ENCODE results near the gene RNF10.

RNF10 gene

GRCh38 chr12:120579179-120579578, 45.0 kb downstream of the RNF10 start:
- Histone ChIP-seq H3K4me1 (ENCODE audit: control insufficient read depth, insufficient read depth, low read length, unreplicated experiment) (peaks cover 9% of the 10 kb centered on the region), H3K79me2 (ENCODE audit: control insufficient read depth, insufficient read depth, low read length, unreplicated experiment) (peaks cover 7% of the 10 kb centered on the region), H3K27me3 (ENCODE audit: insufficient read depth, low read length) (no peaks in the 10 kb centered on the region), H3K27ac (ENCODE audit: low read depth, low read length) (no peak overlapping the region), H3K36me3 (ENCODE audit: insufficient read depth, low read length) (peaks cover 26% of the 10 kb centered on the region), H2AFZ (ENCODE audit: low read length, unreplicated experiment) (no peak overlapping the region), H3K4me3 (ENCODE audit: low read depth, low read length) (no peak overlapping the region)

DNA sequence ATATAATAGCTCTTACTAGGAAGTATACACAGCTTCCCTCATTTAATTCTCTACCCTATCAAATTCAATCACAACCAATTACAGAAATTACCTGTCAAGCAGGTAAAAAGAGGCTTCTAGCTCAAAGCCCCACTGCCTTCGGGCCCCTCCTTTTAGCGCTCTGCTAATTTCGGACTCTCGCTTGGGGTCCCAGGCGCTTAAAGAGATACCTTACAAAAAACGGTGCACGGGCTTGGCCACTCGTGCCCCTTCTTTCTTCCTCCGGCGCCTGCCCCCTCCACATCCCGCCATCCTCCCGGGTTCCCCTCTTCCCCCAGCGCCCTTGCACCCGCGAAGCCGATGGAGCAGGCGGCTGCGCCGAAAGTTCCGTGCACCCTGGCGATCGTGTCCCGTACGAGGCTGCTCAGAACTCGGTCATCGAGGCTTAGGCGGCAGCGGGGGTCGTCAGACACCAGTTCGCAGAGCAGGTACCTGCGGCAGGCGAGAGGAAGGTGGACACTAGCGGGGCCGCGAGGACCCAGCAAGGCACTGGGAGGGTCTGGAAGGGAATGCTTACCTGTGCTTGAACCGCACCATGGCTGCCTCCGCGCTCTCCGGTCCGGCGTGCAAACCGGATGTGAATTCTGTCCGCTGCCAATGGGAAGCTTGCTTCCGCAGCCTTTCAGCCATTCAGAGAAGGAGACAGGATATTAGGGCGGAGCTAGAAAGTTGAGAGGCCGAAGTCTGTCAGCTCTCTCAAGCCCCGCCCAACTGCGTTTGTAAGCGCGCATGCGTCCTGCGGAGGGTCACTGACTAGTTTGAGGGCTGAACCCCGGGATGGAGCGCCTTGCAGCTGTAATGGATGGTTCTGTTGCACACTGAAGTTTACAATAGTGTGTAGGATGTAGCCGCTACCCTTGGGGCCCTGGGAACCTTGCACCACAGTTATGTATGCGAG, 46.9 kb downstream of the RNF10 start, which contains the start of gene POP5:
Gene POP5 (minus strand): TSS at position 616 of the 937 bp plus-strand sequence. CDS start 40 bp downstream, at position 576.
- Histone ChIP-seq H3K27me3 (ENCODE audit: insufficient read depth, low read length) (peaks cover 6% of the 10 kb centered on the region), H3K36me3 (ENCODE audit: insufficient read depth, low read length) (peaks cover 13% of the 10 kb centered on the region), H3K27ac (ENCODE audit: low read depth, low read length) (peak within 1 kb of the TSS; percentile 29), H2AFZ (ENCODE audit: low read length, unreplicated experiment) (peak within 1 kb of the TSS; percentile 87), H3K79me2 (ENCODE audit: control insufficient read depth, insufficient read depth, low read length, unreplicated experiment) (peaks cover 7% of the 10 kb centered on the region), H3K4me1 (ENCODE audit: control insufficient read depth, insufficient read depth, low read length, unreplicated experiment) (peaks cover 10% of the 10 kb centered on the region), H3K4me3 (ENCODE audit: low read depth, low read length) (peak within 1 kb of the TSS; percentile 95)

- Histone ChIP-seq H3K4me3 (ENCODE audit: low read depth, low read length) (peak overlapping the region; percentile 95), H3K36me3 (ENCODE audit: insufficient read depth, low read length) (peaks cover 7% of the 10 kb centered on the region), H3K79me2 (ENCODE audit: control insufficient read depth, insufficient read depth, low read length, unreplicated experiment) (peaks cover 7% of the 10 kb centered on the region), H3K27me3 (ENCODE audit: insufficient read depth, low read length) (peaks cover 6% of the 10 kb centered on the region), H3K27ac (ENCODE audit: low read depth, low read length) (peak overlapping the region; percentile 29), H3K4me1 (ENCODE audit: control insufficient read depth, insufficient read depth, low read length, unreplicated experiment) (peaks cover 10% of the 10 kb centered on the region), H2AFZ (ENCODE audit: low read length, unreplicated experiment) (peak overlapping the region; percentile 77)
Measured at GRCh38 chr12:120581998-120582397, 47.8 kb downstream of the RNF10 start.

GRCh38 chr12:120583478-120584030, 49.4 kb downstream of the RNF10 start:
- Histone ChIP-seq H3K36me3 (ENCODE audit: insufficient read depth, low read length) (no peaks in the 10 kb centered on the region), H3K4me1 (ENCODE audit: control insufficient read depth, insufficient read depth, low read length, unreplicated experiment) (peaks cover 10% of the 10 kb centered on the region), H3K4me3 (ENCODE audit: low read depth, low read length) (0 out of 2 replicates have a peak overlapping the region, but pooled peaks have one; percentile 2), H3K27me3 (ENCODE audit: insufficient read depth, low read length) (peaks cover 6% of the 10 kb centered on the region), H3K79me2 (ENCODE audit: control insufficient read depth, insufficient read depth, low read length, unreplicated experiment) (peaks cover 7% of the 10 kb centered on the region), H3K27ac (ENCODE audit: low read depth, low read length) (no peak overlapping the region), H2AFZ (ENCODE audit: low read length, unreplicated experiment) (peak overlapping the region; percentile 71)

DNA sequence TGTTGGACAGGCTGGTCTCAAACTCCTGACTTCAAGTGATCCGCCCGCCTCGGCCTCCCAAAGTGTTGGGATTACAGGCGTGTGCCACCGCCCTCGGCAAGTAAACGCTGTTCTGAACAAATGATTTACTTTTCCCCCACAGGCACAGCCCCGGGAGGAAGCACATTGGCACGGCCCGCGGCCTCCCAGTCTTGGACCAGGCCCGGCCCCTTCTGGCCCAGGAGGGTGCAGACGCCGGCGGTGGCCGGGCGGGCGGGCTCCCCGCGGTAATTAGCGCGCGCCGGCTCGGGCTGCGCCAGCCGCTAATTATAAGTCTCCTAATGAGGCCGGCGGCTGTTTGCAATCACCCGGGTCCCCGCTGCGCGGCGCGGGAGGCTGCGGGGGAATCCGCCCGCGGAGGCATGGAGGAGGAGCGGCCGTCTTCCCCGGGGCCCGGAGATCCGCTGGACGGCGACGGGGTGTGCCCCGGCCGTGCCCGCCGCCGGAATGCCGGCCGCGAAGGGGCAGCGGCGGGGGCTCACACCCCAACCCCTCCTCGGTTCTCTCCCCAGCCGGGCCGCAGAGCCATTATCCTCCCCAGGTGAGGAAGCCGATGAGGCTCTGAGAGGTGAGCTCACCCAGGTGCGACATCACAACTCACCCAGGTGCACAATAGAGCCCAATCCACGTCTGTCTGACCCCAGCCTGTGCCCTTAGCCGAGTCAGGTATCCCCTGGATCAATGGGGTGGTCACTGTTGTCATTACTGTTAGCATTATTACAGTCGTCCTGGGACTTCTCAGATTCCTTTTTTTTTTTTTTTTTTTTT, 50.4 kb downstream of the RNF10 start:
- H3K4me3 ChIP-seq (ENCODE audit: low read depth, low read length), result peak overlapping the region; percentile 73
- H3K27me3 ChIP-seq (ENCODE audit: insufficient read depth, low read length), result peaks cover 6% of the 10 kb centered on the region
- H2AFZ ChIP-seq (ENCODE audit: low read length, unreplicated experiment), result peak overlapping the region; percentile 70
- no peaks in the 10 kb centered on the region for H3K36me3 ChIP-seq (ENCODE audit: insufficient read depth, low read length)
- peaks cover 7% of the 10 kb centered on the region for H3K79me2 ChIP-seq (ENCODE audit: control insufficient read depth, insufficient read depth, low read length, unreplicated experiment)
- peaks cover 10% of the 10 kb centered on the region for H3K4me1 ChIP-seq (ENCODE audit: control insufficient read depth, insufficient read depth, low read length, unreplicated experiment)
- H3K27ac ChIP-seq (ENCODE audit: low read depth, low read length), result no peak overlapping the region

- peaks cover 6% of the 10 kb centered on the region for H3K27me3 ChIP-seq (ENCODE audit: insufficient read depth, low read length)
- H3K4me3 ChIP-seq (ENCODE audit: low read depth, low read length), result no peak overlapping the region
- H3K36me3 ChIP-seq (ENCODE audit: insufficient read depth, low read length), result no peaks in the 10 kb centered on the region
- no peak overlapping the region for H3K27ac ChIP-seq (ENCODE audit: low read depth, low read length)
- H3K4me1 ChIP-seq (ENCODE audit: control insufficient read depth, insufficient read depth, low read length, unreplicated experiment), result peaks cover 4% of the 10 kb centered on the region
- H3K79me2 ChIP-seq (ENCODE audit: control insufficient read depth, insufficient read depth, low read length, unreplicated experiment), result no peaks in the 10 kb centered on the region
- H2AFZ ChIP-seq (ENCODE audit: low read length, unreplicated experiment), result no peak overlapping the region
Measured at GRCh38 chr12:120586206-120586605, 52.0 kb downstream of the RNF10 start.

GRCh38 chr12:120586860-120587259, 52.7 kb downstream of the RNF10 start:
- peaks cover 6% of the 10 kb centered on the region for H3K27me3 ChIP-seq (ENCODE audit: insufficient read depth, low read length)
- H3K27ac ChIP-seq (ENCODE audit: low read depth, low read length), result no peak overlapping the region
- no peaks in the 10 kb centered on the region for H3K79me2 ChIP-seq (ENCODE audit: control insufficient read depth, insufficient read depth, low read length, unreplicated experiment)
- peaks cover 4% of the 10 kb centered on the region for H3K4me1 ChIP-seq (ENCODE audit: control insufficient read depth, insufficient read depth, low read length, unreplicated experiment)
- H3K4me3 ChIP-seq (ENCODE audit: low read depth, low read length), result no peak overlapping the region
- no peaks in the 10 kb centered on the region for H3K36me3 ChIP-seq (ENCODE audit: insufficient read depth, low read length)
- no peak overlapping the region for H2AFZ ChIP-seq (ENCODE audit: low read length, unreplicated experiment)

DNA sequence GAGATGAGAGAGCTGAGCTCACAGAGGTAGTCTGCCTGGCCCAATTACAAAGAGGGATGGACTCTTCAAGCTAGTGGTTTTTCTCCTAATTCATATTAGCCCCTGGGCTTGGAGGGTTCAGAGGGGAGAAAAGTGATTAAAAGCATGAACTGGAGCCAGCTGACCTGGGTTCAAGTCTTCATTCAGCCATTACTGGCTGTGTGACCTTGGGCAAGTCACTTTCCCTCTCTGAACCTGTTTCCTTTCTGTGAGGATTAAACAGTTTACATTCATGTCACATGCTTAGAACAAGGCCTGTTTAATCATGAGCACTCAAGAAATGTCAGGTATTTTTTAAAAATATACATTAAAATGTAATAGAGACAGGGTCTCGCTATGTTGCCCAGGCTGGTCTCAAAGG, 54.2 kb downstream of the RNF10 start:
- H3K27ac ChIP-seq (ENCODE audit: low read depth, low read length), result no peak overlapping the region
- H3K4me3 ChIP-seq (ENCODE audit: low read depth, low read length), result no peak overlapping the region
- H3K27me3 ChIP-seq (ENCODE audit: insufficient read depth, low read length), result peaks cover 6% of the 10 kb centered on the region
- H2AFZ ChIP-seq (ENCODE audit: low read length, unreplicated experiment), result no peak overlapping the region
- H3K79me2 ChIP-seq (ENCODE audit: control insufficient read depth, insufficient read depth, low read length, unreplicated experiment), result no peaks in the 10 kb centered on the region
- H3K4me1 ChIP-seq (ENCODE audit: control insufficient read depth, insufficient read depth, low read length, unreplicated experiment), result peaks cover 4% of the 10 kb centered on the region
- no peaks in the 10 kb centered on the region for H3K36me3 ChIP-seq (ENCODE audit: insufficient read depth, low read length)

DNA sequence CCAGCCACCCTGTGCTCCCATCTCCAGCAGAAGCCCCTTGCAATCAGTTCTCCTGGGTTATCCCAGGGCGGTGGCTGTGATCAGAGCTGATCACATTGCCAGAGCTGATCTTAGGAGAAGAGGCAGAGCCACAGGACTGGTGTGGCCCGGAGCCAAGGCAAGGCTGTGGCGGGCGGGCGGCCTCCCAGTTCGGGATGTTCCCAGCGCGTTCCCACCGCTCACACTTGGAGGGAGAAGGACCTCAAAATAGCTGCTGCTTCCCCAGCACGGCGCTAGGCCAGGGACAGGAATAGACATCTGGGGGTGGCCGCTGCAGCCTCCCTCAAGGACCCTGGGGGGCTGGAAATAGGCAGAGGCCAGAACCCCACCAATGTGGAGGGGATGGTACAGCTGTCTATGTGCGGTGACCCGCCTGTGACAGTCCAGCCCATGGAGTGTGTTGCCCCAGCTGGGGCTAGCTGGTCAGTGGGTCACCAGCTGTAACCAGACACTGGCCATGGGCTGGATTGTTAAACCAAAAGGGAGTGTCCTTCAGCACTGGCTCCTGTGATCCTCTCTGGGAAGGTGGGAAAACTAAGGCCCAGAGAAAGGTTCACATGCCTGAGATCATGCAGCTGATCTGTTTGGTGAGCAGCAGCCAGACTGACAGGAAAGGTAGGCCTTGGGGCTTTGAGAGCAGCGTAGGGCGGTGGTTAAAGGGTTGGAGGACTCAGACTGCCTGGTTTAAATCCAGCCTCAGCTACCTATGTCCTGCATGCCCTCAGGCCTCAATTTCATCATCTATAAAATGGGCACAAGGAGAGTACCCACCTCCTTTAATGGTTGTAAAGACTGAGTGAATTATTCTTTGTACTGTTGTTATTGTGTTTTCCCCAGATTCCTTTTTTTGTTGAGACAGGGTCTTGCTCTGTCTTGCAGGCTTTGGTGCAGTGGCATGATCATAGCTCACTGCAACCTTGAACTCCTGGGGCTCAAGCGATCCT, 55.1 kb downstream of the RNF10 start:
- Histone ChIP-seq H3K36me3 (ENCODE audit: insufficient read depth, low read length) (no peaks in the 10 kb centered on the region), H2AFZ (ENCODE audit: low read length, unreplicated experiment) (no peak overlapping the region), H3K79me2 (ENCODE audit: control insufficient read depth, insufficient read depth, low read length, unreplicated experiment) (no peaks in the 10 kb centered on the region), H3K27me3 (ENCODE audit: insufficient read depth, low read length) (peaks cover 6% of the 10 kb centered on the region), H3K4me3 (ENCODE audit: low read depth, low read length) (no peak overlapping the region), H3K27ac (ENCODE audit: low read depth, low read length) (no peak overlapping the region), H3K4me1 (ENCODE audit: control insufficient read depth, insufficient read depth, low read length, unreplicated experiment) (peaks cover 4% of the 10 kb centered on the region)
